HK-2 (cell line): ENCODE data around the gene TRIM66.
A peak's percentile ranks its signal among the peaks of the same experiment; 100 is the strongest.
"Not testable (repeated sequence)": the region's sequence is repeated elsewhere in the genome, so short reads cannot be mapped to it uniquely, and the experiment has no call there.

Experiments
- DNase-seq: peaks from one replicate; pipeline ENCODE4 v3.0.0-alpha.2; 2018; ENCODE audit not compliant: unreplicated experiment

The TRIM66 gene

DNA sequence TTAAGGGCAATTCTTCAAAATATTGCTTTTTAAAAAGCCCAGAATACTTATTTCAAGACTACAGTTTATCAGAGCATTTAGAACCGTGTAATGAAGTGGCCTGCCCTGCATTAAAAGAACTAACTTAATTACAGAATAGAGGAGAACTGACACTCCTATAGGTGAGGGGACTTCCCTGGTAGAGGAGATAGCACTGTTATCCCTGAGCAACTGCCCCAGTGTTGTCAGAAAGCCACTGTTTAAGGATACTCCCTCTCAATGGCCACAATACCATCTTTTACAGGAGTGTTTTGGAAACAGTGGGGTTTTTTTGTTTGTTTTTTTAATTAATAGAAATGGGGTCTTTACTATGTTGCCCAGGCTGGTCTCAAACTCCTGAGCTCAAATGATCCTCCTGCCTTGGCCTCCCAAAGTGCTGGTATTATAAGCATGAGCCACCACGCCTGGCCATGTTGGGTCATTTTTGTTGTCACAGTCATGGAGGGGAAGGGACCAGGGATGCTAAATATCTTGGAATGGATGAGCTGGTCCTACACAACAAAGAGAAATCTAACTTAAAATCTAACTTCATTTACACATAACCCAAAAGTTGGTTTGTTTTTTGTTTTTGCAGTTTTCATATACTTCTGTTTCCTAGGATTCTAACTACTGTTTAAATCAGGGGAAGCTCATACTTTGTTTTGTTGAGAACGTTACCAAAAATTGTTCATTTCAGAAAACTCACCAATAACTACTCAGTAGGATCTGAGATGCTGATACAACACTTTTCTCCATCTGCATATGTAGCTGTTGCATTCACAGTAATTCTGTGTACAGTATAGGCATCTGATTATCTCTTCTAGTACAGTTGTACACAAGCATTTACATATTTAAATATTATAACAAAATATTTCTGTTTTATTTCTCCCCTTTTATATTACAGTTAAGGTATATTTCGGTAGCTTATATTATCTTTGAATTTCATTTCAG lies 8.2 kb upstream of the TRIM66 start:
- DNase-seq = no peak

DNA sequence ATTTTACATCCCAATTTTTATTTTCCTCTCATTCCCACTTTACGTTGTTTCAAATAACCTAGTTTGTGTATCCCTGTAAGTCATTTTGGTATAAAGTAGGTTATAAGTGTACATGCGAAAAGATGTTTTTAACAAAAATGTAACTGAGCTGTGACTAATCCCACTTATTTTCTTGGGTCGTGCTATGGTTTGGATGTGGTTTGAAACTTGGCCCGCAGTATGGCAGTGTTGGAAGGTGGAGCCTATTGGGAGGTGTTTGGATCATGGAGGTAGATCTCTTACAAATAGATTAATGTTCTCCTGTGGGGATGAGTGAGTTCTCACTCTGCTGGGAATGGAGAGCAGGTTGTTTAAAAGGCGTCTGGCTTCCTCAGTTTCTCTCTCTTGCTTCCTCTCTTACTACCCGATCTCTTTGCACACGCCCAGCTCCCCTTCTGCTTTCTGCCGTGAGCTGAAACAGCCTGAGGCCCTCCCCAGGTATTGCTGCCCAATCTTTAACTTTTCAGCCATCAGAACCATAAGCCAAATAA lies 7.3 kb upstream of the TRIM66 start:
- no peak for DNase-seq

DNA sequence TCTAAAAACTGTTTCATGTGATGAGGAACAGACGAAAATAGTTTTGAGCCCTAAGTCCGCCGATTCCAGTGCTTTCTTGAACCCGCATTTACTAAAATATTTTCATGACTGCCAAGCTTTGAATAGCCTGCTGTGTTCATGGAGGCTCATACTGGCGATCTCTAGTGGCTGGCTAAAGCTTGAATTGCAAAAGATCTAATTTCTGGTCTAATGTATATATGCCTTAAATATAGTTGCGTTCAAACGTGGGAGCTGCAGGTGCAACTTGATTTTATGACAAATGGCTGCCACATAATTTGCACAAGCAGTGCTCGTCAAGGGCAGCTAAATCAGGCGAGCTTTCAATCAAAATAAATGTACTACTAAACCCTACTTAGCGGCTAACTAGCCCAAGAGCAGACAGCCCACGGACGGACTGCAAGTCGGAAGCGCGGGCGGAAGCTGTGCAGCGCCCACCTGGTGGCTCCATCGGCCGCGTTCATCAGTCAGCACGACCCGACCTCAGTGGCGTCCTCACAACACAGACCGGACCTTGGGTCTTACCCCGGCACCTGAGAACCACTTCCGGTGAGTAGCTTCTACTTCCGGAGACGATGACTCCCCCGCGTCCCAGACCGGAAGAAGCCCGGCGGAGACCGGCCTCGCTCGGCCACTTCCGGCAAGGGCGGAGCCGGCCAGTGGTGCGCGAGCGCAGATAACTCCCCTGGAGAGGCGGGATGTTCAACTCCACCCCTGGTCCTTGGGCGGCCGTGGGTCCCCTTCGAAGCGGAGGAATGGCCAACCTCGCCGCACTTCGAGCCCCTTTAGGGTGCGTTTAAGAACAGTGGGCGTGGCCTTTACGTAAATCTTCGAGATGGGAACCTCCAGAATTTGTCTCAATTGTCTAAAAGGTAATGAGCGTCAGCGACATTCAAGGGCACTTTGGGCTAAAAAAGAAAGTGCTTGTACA lies 6.2 kb upstream of the TRIM66 start:
- DNase-seq = peak; percentile 94

- no peak for DNase-seq
These were observed 3.9 kb upstream of the TRIM66 start for GRCh38 chr11:8686325-8686724.

DNA sequence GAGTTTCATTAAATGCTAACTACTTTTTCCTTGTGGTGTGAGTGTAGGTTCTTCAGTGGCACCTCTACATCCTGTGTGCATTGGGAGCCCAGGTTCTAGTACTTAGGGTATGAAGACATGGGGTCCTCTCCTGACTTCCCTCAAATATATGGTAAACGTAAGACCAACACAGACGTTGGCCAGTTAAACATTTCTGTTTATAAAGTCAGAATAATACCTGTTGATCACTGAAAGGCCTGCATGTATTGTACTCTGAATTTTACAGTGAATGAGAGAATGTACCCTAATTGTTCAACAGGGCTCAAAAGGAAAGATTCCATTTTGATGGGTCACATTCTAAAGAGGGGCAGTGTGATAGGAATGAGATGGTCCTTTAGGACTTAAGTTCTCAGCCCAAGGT lies 3.4 kb upstream of the TRIM66 start:
- DNase-seq = no peak

GRCh38 chr11:8685306-8685705 lies 2.8 kb upstream of the TRIM66 start:
- DNase-seq = no peak

DNA sequence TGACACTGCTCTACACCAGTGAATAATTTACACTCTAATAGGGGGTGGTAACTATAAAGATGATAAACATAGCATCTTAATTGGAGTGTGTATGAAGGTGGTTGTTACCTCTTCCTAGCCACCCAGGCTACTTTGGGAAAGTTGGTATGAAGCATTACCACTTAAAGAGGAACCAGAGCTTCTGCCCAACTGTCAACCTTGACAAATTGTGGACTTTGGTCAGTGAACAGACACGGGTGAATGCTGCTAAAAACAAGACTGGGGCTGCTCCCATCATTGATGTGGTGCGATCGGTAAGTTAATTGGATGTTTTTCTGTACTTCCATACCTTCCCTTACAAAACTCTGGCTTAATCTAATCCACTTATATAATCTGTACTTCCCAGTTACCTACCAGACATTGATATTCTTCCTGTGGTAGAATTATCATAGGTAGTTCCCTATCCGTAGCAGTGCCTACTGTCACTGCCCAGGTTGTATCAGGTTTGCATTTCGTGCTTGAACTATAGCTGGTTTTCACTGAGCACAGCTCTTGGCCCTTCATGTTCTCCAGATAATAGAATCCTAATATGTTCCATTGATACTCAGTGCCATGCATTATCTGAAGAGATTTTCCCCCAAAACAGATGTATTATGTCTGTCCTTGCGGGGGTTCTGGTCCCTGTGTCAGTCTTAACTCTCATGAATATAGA lies 2.3 kb upstream of the TRIM66 start:
- no peak for DNase-seq

- DNase-seq = no peak
These were observed 796 bp upstream of the TRIM66 start for GRCh38 chr11:8683115-8683807.

- no peak for DNase-seq
These were observed 595 bp downstream of the TRIM66 start for GRCh38 chr11:8681837-8682302.

DNA sequence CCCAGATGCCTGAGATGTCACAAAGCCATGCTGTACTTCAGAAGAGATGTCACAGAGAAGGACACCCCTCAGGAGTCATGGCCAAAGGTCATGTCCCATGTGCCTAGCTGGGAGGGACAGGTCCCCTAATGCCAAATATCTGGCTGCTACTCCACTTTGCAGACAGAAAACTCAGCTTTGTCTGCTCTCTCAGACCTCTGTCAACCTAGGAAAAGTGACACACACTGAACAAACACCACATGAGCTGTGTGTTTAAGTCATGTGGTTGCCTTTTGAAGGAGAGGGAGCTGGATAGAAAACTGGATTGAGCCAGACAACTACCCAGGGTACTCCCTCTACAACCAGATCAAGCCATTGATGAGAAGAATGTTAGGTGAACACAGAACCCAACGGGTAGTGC lies 3.5 kb downstream of the TRIM66 start:
- DNase-seq = no peak

GRCh38 chr11:8676458-8676857 lies 6.0 kb downstream of the TRIM66 start:
- DNase-seq = no peak

- no peak for DNase-seq
These were observed 7.6 kb downstream of the TRIM66 start for GRCh38 chr11:8674859-8675258.

GRCh38 chr11:8672346-8672745 lies 10.1 kb downstream of the TRIM66 start:
- DNase-seq = no peak

DNA sequence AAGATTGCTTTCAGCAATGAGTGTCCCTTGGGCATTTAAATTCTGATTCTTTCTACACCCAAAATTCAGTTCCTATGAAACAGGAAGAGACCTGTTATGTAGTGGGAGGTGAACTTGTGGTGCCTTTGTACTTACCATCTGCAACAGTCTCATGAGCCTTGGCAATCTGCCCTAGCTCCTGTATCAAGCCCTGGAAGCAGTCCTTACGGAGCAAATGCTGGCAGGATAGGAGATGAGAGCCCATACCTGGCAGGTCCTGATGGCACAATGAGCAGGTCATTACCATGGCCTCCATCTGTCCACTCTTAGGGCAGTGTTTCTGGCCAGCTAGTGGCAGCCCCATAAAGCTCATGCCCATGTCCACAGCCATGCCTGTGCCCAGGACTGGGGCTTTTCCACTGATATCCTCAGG lies 10.8 kb downstream of the TRIM66 start:
- DNase-seq = no peak

DNA sequence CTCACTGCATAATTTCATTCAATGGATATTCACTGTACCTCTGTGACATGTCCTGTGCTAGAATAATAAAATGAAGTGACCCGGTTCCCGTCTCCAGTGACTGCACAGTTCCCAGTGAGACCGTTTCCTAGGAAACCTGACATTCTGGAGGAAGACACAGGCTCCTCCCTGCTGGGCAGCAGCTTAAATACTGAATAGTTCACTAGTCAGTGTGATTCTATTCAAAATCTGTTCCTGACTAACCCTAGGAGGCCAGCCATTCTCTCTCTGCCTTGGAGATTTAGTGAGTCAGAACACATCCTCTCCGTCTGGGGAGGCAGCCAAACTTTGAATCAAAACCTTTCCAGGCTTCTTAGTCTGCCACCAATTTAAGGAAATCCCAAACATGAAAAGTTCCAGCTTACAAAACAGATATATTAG lies 11.3 kb downstream of the TRIM66 start:
- DNase-seq = no peak

GRCh38 chr11:8670081-8670480 lies 12.4 kb downstream of the TRIM66 start:
- not testable (repeated sequence) for DNase-seq

- no peak for DNase-seq
These were observed 17.2 kb downstream of the TRIM66 start for GRCh38 chr11:8665222-8665621.

- DNase-seq = no peak
These were observed 21.3 kb downstream of the TRIM66 start for GRCh38 chr11:8661001-8661795.

- DNase-seq = no peak
These were observed 24.0 kb downstream of the TRIM66 start for GRCh38 chr11:8658321-8659057.
